AG08395 (cell line): ENCODE results near the gene LYSMD3.
"Not testable (repeated sequence)": the region's sequence is repeated elsewhere in the genome, so short reads cannot be mapped to it uniquely, and the experiment has no call there.

ENCODE experiments used
- DNase-seq: peaks from one replicate; pipeline ENCODE4 v3.0.0; 2012; ENCODE audit warnings: mixed read lengths, low spot score

The LYSMD3 gene

GRCh38 chr5:90529194-90529938 is at the start of gene LYSMD3:
Gene LYSMD3, minus strand, starts transcription at chr5:90529584. Its CDS starts 4,295 bp downstream, at chr5:90525289.
- DNase-seq: peak; percentile 100

DNA sequence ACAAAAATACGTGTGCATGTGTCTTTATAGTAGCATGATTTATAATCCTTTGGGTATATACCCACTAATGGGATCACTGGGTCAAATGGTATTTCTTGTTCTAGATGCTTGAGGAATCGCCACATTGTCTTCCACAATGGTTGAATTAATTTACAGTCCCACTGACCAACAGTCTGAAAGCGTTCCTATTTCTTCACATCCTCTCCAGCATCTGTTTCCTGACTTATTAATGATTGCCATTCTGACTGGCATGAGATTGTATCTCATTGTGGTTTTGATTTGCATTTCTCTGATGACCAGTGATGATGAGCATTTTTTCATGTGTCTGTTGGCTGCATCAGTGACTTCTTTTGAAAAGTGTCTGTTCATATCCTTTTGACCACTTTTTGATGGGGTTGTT is 47.2 kb upstream of the LYSMD3 start:
- not testable (repeated sequence) for DNase-seq

GRCh38 chr5:90575712-90576111 is 46.3 kb upstream of the LYSMD3 start:
- no peak for DNase-seq

GRCh38 chr5:90571147-90571773 is 41.9 kb upstream of the LYSMD3 start:
- no peak for DNase-seq

DNA sequence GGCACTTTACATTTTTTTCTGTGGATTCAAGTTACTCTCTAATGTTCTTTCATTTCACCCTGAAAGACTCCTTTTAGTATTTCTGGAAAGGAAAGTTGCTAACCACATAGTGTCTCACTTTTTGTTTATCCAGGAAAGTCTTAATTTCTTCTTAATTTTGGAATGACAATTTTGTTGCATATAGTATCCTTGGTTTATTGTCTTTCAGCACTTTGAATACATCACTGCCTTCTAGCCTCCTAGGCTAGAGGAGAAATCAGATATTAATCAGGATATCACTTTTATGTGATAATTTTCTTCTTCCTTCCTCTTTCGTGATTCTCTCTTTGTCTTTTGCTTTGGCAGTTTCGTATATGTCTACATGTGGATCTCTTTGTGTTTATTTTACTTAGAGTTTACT is 40.6 kb upstream of the LYSMD3 start:
- DNase-seq: no peak

DNA sequence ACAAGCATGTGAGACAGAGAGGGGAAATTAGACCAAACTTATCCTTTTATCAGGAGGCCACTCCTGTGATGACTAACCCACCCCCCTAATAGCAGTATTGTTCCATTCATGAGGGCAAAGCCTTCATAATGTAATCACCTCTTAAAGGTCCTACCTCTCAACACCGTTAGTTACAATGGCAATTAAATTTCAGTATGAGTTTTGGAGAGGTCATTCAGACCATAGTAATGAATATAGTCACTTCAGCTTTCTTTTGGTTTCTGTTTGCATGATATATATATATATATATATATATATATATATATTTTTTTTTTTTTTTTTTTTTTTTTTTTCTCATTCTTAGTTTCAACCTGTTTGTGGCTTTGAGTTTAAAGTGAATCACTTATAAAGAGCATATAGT is 39.7 kb upstream of the LYSMD3 start:
- no peak for DNase-seq

DNA sequence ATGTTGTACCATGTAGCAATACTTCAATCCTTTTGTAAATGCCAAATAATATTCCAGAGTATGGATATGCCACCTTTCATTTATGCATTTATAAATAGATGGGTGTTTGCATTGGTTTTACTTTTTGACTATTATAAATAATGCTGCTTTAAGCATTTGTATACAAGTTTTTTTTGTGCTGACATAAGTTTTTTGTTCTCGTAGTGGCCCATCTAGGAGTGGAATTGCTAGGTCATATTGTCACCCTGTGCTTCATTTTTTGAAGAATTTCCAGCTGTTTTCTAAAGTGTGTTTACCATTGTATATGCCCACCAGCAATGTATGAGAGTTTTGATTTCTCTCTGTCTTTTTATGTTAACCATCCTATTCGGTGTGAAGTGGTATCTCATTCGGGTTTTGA is 36.1 kb upstream of the LYSMD3 start:
- no peak for DNase-seq

GRCh38 chr5:90563108-90563507 is 33.7 kb upstream of the LYSMD3 start:
- DNase-seq: no peak

DNA sequence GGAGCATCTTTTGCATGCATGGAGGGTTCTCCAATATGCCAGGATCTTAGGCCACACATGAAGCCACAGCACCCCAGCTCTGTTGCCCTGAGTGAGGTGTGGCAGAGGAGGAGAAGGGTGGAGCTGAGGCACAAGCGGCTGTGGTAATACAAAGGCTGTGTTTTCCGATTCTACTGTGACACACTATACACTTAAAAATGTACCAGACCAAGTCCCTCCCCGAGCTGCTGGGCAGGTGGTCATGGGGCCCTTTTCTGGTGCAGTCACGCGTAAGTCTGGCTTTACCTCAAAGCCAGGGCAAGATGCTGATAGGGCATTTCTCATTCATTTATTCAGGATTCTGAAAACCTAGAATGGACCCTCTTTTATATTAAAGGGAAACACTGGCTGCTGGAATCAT is 33.0 kb upstream of the LYSMD3 start:
- no peak for DNase-seq

DNA sequence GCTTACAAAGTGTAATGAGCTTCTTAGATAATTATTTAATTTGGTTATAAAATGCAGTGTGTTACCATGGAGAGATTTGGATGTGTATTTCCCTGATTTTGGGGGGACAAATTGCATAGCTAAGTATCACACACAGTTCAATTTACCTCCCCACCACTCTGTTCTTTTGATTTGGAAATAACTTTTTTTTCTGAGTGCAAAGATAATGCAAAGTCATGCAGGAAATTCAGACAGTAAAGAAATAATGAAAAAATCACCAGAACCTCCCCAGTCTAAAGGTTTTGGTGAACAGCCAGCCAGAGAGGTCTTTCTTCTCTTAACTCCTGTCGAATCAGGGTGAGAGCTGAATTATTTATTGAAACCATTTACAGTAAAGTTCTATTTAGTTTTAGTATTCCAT is 32.4 kb upstream of the LYSMD3 start:
- no peak for DNase-seq

- DNase-seq: no peak
These were observed 31.4 kb upstream of the LYSMD3 start for GRCh38 chr5:90560771-90561170.

DNA sequence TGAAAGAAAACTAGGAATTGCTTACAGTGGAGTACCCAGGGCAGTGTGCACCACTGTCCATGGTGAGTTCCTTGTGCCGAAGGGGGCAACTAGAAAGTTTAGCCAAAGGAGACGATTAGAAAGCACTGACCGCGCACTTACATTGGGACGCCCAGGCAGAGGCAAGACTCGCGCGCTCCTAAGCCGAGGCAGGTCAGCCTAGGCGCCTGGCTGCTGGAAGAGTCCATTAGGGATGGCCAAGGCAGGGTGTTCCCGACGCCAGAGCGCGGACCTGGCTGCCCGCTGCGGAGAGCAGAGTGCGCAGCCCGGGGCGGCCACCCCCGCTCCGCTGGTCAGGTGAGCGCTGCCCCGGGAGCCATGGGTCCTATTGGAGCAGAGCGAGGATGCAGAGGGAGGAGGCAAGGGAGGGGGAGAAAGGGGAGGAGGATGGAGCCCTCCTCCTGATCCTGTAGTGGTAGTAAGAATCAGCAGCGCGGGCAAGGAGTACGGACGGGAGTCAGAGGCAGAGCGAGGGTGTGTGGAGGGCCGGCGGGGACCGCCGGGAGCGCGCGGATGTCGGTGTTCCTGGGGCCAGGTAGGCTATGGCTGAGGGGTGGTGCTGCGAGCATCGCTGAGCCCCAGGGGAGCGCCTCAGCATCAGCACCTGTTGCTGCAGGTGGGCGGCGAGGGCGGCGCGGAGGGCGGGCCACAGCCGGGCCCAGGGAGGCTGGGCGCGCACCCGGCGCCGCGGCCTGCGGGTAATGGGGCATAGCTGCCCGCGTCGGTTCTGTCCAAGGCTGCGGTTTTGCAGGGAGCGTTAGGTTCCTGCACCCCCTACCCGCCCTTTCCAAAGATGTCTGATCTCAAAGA is 29.2 kb upstream of the LYSMD3 start, which contains the start of gene ADGRV1:
ADGRV1 (plus strand) TSS at position 454 of the 849 bp plus-strand sequence; CDS start at position 553, 99 bp downstream.
- peak; percentile 22 for DNase-seq

DNA sequence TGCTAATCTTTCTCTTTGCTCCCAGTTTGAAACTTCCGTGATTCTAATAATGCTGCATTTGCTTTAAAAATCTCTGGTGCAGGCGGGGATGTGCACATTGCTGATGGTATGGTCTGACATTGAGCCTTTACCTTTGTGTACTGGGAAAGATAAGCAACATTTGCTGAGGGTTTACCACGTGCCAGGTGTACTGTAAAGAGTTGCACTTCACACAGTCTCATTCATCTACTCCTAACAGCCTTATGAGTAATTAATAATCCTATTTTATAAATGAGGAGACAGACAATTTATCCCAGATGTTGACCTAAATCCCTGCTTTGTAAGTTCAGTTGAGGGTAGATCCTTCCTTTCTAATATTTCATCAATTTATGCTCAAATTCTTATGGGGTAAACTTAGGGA is 28.5 kb upstream of the LYSMD3 start:
- no peak for DNase-seq

GRCh38 chr5:90557391-90557790 is 28.0 kb upstream of the LYSMD3 start:
- DNase-seq: no peak

GRCh38 chr5:90555666-90556065 is 26.3 kb upstream of the LYSMD3 start:
- no peak for DNase-seq

DNA sequence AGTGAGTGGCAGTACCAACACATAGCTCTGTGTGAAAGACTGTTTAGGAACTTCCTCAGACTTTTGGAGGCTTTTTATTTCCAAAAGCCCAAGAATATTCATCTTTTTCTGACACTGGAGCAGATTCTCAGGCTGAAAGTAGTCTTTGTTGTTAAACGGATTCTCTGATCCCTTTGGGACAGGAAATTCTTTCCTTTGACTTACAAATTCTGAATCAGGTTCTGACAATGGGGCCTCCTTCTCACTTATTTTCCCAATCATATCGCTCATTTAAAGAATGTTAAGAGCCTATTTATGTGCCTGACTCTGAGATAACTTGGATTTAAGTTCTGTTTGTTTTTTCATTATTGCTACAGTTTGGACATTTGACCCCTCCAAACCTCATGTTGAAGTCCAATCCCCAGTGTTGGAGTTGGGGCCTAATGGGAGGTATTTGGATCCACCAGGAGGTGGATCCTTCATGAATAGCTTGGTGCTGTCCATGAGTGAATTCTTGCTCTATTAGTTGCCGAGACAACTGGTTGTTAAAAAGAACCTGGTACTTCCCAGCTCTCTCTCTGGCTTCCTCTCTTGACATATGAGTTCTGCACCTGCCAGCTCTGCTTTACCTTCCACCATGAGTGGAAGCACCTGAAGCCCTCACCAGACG is 25.1 kb upstream of the LYSMD3 start:
- no peak for DNase-seq

DNA sequence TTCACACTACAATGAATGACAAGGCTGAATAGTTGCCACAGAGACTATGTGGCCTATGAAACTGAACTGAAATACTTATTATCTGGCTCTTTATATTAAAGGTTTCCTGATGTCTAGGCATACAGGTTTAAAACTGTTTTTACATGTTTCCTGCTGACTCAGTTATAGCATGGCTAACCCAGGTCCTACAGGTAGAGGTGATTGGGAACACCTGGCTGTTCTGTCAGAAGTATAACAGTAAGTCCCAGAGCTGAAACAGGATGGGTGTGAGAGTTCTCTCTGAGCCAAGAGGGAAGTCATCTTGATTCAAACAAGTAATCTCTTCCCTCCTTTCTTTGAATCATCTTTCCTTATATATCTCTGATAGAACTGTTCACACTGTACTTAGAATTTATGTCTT is 24.3 kb upstream of the LYSMD3 start:
- no peak for DNase-seq

DNA sequence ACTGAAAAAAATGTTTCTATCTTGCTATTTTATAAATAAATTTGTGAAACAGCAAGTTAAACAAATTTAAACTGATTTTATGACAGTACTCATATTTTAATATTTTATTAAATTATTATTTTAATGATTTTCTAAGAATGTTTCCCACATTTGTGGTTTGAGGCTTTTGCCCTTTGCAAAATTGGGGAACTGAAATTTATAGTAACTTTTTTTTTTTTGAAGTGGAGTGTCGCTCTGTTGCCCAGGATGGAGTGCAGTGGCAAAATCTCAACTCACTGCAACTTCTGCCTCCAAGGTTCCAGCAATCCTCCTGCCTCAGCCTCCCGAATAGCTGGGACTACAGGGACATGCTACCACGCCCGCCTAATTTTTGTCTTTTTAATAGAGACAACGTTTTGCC is 22.0 kb upstream of the LYSMD3 start:
- DNase-seq: no peak

- no peak for DNase-seq
These were observed 21.6 kb upstream of the LYSMD3 start for GRCh38 chr5:90550963-90551362.

DNA sequence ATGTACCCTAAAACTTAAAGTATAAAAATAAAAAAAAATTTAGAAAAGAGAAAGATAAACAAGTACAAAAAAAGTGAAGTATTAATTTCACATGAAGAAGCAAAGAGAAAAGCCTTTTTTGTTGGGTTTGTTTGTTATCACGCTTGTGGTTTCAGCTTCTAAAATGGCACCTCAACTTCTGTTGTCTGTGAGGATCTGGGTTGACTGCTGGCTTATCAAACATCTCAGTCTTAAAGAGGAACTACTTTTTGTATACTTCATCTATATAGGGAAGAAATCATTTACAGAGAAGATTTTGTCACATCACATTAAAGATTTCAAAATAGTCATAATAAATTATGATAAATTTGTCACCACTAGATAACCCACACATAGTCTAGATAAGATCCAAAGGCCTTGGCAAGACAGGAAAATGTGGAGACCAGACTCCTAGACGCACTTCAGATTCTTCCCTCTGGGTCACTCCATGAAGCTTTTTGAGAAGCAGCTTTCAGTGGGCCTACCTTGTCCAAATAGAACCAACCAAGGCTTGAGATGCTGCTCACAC is 20.4 kb upstream of the LYSMD3 start:
- DNase-seq: no peak

- no peak for DNase-seq
These were observed 19.8 kb upstream of the LYSMD3 start for GRCh38 chr5:90549223-90549622.

GRCh38 chr5:90548069-90548593 is 18.7 kb upstream of the LYSMD3 start:
- DNase-seq: no peak
